ENCODE measurements around the gene STK38L.

Gene STK38L

GRCh38 chr12:27255806-27256205 is 11.7 kb downstream of the STK38L start:
- no peak overlapping the region for H3K4me3 ChIP-seq (ENCODE audit: low read depth, low read length)
- no peaks in the 10 kb centered on the region for H3K36me3 ChIP-seq (ENCODE audit: insufficient read depth, low read length)
- peaks cover 57% of the 10 kb centered on the region for H3K79me2 ChIP-seq (ENCODE audit: control insufficient read depth, insufficient read depth, low read length, unreplicated experiment)

GRCh38 chr12:27257104-27257843 is 13.2 kb downstream of the STK38L start:
- H3K4me1 ChIP-seq (ENCODE audit: control insufficient read depth, insufficient read depth, low read length, unreplicated experiment) = peaks cover 28% of the 10 kb centered on the region
- H3K79me2 ChIP-seq (ENCODE audit: control insufficient read depth, insufficient read depth, low read length, unreplicated experiment) = peaks cover 58% of the 10 kb centered on the region
- no peaks in the 10 kb centered on the region for H3K27me3 ChIP-seq (ENCODE audit: insufficient read depth, low read length)
- no peak overlapping the region for H3K4me3 ChIP-seq (ENCODE audit: low read depth, low read length)
- H2AFZ ChIP-seq (ENCODE audit: low read length, unreplicated experiment) = no peak overlapping the region
- no peak overlapping the region for H3K27ac ChIP-seq (ENCODE audit: low read depth, low read length)
- H3K36me3 ChIP-seq (ENCODE audit: insufficient read depth, low read length) = no peaks in the 10 kb centered on the region

More at GRCh38 chr12:27255806-27256205, 11.7 kb downstream of the STK38L start:
- Histone ChIP-seq H3K4me1 (ENCODE audit: control insufficient read depth, insufficient read depth, low read length, unreplicated experiment) (peaks cover 16% of the 10 kb centered on the region), H2AFZ (ENCODE audit: low read length, unreplicated experiment) (no peak overlapping the region), H3K27me3 (ENCODE audit: insufficient read depth, low read length) (no peaks in the 10 kb centered on the region), H3K27ac (ENCODE audit: low read depth, low read length) (no peak overlapping the region)

- H3K27me3 ChIP-seq (ENCODE audit: insufficient read depth, low read length) = no peaks in the 10 kb centered on the region
- no peaks in the 10 kb centered on the region for H3K36me3 ChIP-seq (ENCODE audit: insufficient read depth, low read length)
- no peak overlapping the region for H2AFZ ChIP-seq (ENCODE audit: low read length, unreplicated experiment)
- H3K27ac ChIP-seq (ENCODE audit: low read depth, low read length) = peak overlapping the region; percentile 53
- peak overlapping the region; percentile 40 for H3K4me3 ChIP-seq (ENCODE audit: low read depth, low read length)
- H3K4me1 ChIP-seq (ENCODE audit: control insufficient read depth, insufficient read depth, low read length, unreplicated experiment) = peaks cover 28% of the 10 kb centered on the region
- H3K79me2 ChIP-seq (ENCODE audit: control insufficient read depth, insufficient read depth, low read length, unreplicated experiment) = peaks cover 36% of the 10 kb centered on the region
Observed at GRCh38 chr12:27260746-27261145, 16.7 kb downstream of the STK38L start.

- peaks cover 30% of the 10 kb centered on the region for H3K79me2 ChIP-seq (ENCODE audit: control insufficient read depth, insufficient read depth, low read length, unreplicated experiment)
- no peaks in the 10 kb centered on the region for H3K36me3 ChIP-seq (ENCODE audit: insufficient read depth, low read length)
- peak overlapping the region; percentile 53 for H3K27ac ChIP-seq (ENCODE audit: low read depth, low read length)
- peak overlapping the region; percentile 7 for H2AFZ ChIP-seq (ENCODE audit: low read length, unreplicated experiment)
- H3K27me3 ChIP-seq (ENCODE audit: insufficient read depth, low read length) = no peaks in the 10 kb centered on the region
- H3K4me3 ChIP-seq (ENCODE audit: low read depth, low read length) = peak overlapping the region; percentile 40
- H3K4me1 ChIP-seq (ENCODE audit: control insufficient read depth, insufficient read depth, low read length, unreplicated experiment) = peaks cover 28% of the 10 kb centered on the region
Observed at GRCh38 chr12:27261866-27262265, 17.8 kb downstream of the STK38L start.

- no peak overlapping the region for H3K27ac ChIP-seq (ENCODE audit: low read depth, low read length)
- peaks cover 8% of the 10 kb centered on the region; the same call in 1 of the 2 replicates for H3K36me3 ChIP-seq (ENCODE audit: insufficient read depth, low read length)
- H3K27me3 ChIP-seq (ENCODE audit: insufficient read depth, low read length) = no peaks in the 10 kb centered on the region
- peaks cover 5% of the 10 kb centered on the region for H3K79me2 ChIP-seq (ENCODE audit: control insufficient read depth, insufficient read depth, low read length, unreplicated experiment)
- H2AFZ ChIP-seq (ENCODE audit: low read length, unreplicated experiment) = no peak overlapping the region
- no peak overlapping the region for H3K4me3 ChIP-seq (ENCODE audit: low read depth, low read length)
- H3K4me1 ChIP-seq (ENCODE audit: control insufficient read depth, insufficient read depth, low read length, unreplicated experiment) = no peaks in the 10 kb centered on the region
Observed at GRCh38 chr12:27270148-27270547, 26.1 kb downstream of the STK38L start.

- peaks cover 8% of the 10 kb centered on the region; the same call in 1 of the 2 replicates for H3K36me3 ChIP-seq (ENCODE audit: insufficient read depth, low read length)
- no peak overlapping the region for H3K4me3 ChIP-seq (ENCODE audit: low read depth, low read length)
- H3K79me2 ChIP-seq (ENCODE audit: control insufficient read depth, insufficient read depth, low read length, unreplicated experiment) = peaks cover 3% of the 10 kb centered on the region
- no peaks in the 10 kb centered on the region for H3K27me3 ChIP-seq (ENCODE audit: insufficient read depth, low read length)
- H3K27ac ChIP-seq (ENCODE audit: low read depth, low read length) = no peak overlapping the region
- H2AFZ ChIP-seq (ENCODE audit: low read length, unreplicated experiment) = no peak overlapping the region
- no peaks in the 10 kb centered on the region for H3K4me1 ChIP-seq (ENCODE audit: control insufficient read depth, insufficient read depth, low read length, unreplicated experiment)
Observed at GRCh38 chr12:27271206-27271605, 27.1 kb downstream of the STK38L start.

GRCh38 chr12:27272373-27273028 is 28.4 kb downstream of the STK38L start:
- peaks cover 8% of the 10 kb centered on the region; the same call in 1 of the 2 replicates for H3K36me3 ChIP-seq (ENCODE audit: insufficient read depth, low read length)
- no peak overlapping the region for H3K27ac ChIP-seq (ENCODE audit: low read depth, low read length)
- H2AFZ ChIP-seq (ENCODE audit: low read length, unreplicated experiment) = no peak overlapping the region
- no peaks in the 10 kb centered on the region for H3K4me1 ChIP-seq (ENCODE audit: control insufficient read depth, insufficient read depth, low read length, unreplicated experiment)
- no peak overlapping the region for H3K4me3 ChIP-seq (ENCODE audit: low read depth, low read length)
- H3K79me2 ChIP-seq (ENCODE audit: control insufficient read depth, insufficient read depth, low read length, unreplicated experiment) = peaks cover 4% of the 10 kb centered on the region
- no peaks in the 10 kb centered on the region for H3K27me3 ChIP-seq (ENCODE audit: insufficient read depth, low read length)

GRCh38 chr12:27273114-27273513 is 29.0 kb downstream of the STK38L start:
- Histone ChIP-seq H3K79me2 (ENCODE audit: control insufficient read depth, insufficient read depth, low read length, unreplicated experiment) (peaks cover 4% of the 10 kb centered on the region), H3K36me3 (ENCODE audit: insufficient read depth, low read length) (peaks cover 8% of the 10 kb centered on the region; the same call in 1 of the 2 replicates), H3K4me3 (ENCODE audit: low read depth, low read length) (no peak overlapping the region), H3K4me1 (ENCODE audit: control insufficient read depth, insufficient read depth, low read length, unreplicated experiment) (peaks cover 4% of the 10 kb centered on the region), H3K27ac (ENCODE audit: low read depth, low read length) (no peak overlapping the region), H2AFZ (ENCODE audit: low read length, unreplicated experiment) (no peak overlapping the region), H3K27me3 (ENCODE audit: insufficient read depth, low read length) (no peaks in the 10 kb centered on the region)

GRCh38 chr12:27274706-27275105 is 30.6 kb downstream of the STK38L start:
- Histone ChIP-seq H3K79me2 (ENCODE audit: control insufficient read depth, insufficient read depth, low read length, unreplicated experiment) (peaks cover 4% of the 10 kb centered on the region), H2AFZ (ENCODE audit: low read length, unreplicated experiment) (no peak overlapping the region), H3K4me1 (ENCODE audit: control insufficient read depth, insufficient read depth, low read length, unreplicated experiment) (peaks cover 8% of the 10 kb centered on the region), H3K4me3 (ENCODE audit: low read depth, low read length) (no peak overlapping the region), H3K36me3 (ENCODE audit: insufficient read depth, low read length) (peaks cover 8% of the 10 kb centered on the region; the same call in 1 of the 2 replicates), H3K27me3 (ENCODE audit: insufficient read depth, low read length) (no peaks in the 10 kb centered on the region), H3K27ac (ENCODE audit: low read depth, low read length) (no peak overlapping the region)

GRCh38 chr12:27276275-27276674 is 32.2 kb downstream of the STK38L start:
- Histone ChIP-seq H3K79me2 (ENCODE audit: control insufficient read depth, insufficient read depth, low read length, unreplicated experiment) (peaks cover 2% of the 10 kb centered on the region), H3K27me3 (ENCODE audit: insufficient read depth, low read length) (no peaks in the 10 kb centered on the region), H3K27ac (ENCODE audit: low read depth, low read length) (no peak overlapping the region), H3K4me1 (ENCODE audit: control insufficient read depth, insufficient read depth, low read length, unreplicated experiment) (peaks cover 8% of the 10 kb centered on the region), H2AFZ (ENCODE audit: low read length, unreplicated experiment) (no peak overlapping the region), H3K4me3 (ENCODE audit: low read depth, low read length) (no peak overlapping the region), H3K36me3 (ENCODE audit: insufficient read depth, low read length) (no peaks in the 10 kb centered on the region)

- Histone ChIP-seq H3K27me3 (ENCODE audit: insufficient read depth, low read length) (no peaks in the 10 kb centered on the region), H3K4me3 (ENCODE audit: low read depth, low read length) (no peak overlapping the region), H3K79me2 (ENCODE audit: control insufficient read depth, insufficient read depth, low read length, unreplicated experiment) (peaks cover 3% of the 10 kb centered on the region), H3K36me3 (ENCODE audit: insufficient read depth, low read length) (no peaks in the 10 kb centered on the region), H3K4me1 (ENCODE audit: control insufficient read depth, insufficient read depth, low read length, unreplicated experiment) (peaks cover 8% of the 10 kb centered on the region), H3K27ac (ENCODE audit: low read depth, low read length) (peak overlapping the region; percentile 60), H2AFZ (ENCODE audit: low read length, unreplicated experiment) (peak overlapping the region; percentile 2)
Observed at GRCh38 chr12:27277846-27278260, 33.8 kb downstream of the STK38L start.

All from ACC112 (cell line).